NCI-H446 (cell line): ENCODE results near the gene CBL.
A peak's percentile ranks its signal among the peaks of the same experiment; 100 is the strongest.
"Not testable (repeated sequence)": the region's sequence is repeated elsewhere in the genome, so short reads cannot be mapped to it uniquely, and the experiment has no call there.

Experiments used
- DNase-seq, 2 experiments: peaks; one replicate each; lab custom pipeline; 2025; lab: John Stamatoyannopoulos, UW

The CBL gene

GRCh38 chr11:119205574-119206510, at the start of gene CBL:
Gene CBL, plus strand, starts transcription at chr11:119206339. Its CDS starts 79 bp downstream, at chr11:119206418.
- DNase-seq: peak; percentile 88 to 95

DNA sequence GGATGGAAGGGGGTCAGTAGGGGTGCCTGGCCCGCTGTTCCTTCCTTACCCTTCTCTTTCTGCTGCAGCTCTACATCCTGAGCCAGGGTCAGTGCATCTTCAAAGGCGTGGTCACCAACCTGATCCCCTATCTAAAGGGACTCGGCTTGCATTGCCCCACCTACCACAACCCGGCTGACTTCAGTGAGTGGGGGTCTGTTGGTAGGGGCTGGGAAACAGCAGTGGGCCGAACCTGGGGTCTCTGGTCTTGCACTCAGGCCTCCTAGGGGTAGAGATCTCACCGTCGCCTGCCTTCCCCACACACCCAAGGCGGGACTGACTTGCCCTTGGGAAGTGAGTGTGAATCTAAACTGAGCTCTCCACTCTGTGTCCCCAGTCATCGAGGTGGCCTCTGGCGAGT, 49.6 kb upstream of the CBL start:
- DNase-seq: no peak

DNA sequence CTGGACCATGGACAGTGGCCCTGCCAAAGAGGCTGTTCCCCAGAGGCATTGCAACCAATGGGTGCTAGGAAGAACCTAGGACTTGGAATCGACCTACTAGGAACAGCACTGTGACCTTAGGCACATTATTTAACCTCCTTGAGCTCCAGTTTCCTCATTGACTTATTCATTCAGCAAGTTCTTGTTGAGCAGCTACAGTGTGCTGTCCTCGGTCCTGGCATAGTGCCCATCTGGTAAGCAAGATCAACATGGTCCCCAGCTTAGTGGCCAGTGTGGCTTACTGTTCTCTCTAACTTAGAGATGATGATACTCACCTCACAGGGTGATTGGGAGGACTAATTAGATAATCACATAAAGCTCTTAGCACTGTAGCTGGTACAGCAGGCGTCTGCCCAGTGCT, 49.1 kb upstream of the CBL start:
- no peak for DNase-seq

GRCh38 chr11:119158467-119158866, 47.7 kb upstream of the CBL start:
- no peak for DNase-seq

DNA sequence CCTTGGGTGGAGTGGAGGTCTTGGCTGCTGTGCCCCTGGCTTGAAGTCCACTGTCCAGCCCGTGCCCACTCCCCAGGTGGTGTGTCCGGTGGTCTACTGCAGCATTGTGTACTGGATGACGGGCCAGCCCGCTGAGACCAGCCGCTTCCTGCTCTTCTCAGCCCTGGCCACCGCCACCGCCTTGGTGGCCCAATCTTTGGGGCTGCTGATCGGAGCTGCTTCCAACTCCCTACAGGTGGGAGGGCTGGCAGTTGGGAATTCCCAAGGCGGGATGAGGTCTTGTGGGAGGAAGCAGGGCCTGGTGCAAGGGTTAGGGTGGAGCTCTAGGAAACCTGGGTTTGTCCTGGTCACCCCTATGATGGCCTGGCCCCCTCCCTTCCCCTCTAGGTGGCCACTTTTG, 46.0 kb upstream of the CBL start:
- no peak for DNase-seq

DNA sequence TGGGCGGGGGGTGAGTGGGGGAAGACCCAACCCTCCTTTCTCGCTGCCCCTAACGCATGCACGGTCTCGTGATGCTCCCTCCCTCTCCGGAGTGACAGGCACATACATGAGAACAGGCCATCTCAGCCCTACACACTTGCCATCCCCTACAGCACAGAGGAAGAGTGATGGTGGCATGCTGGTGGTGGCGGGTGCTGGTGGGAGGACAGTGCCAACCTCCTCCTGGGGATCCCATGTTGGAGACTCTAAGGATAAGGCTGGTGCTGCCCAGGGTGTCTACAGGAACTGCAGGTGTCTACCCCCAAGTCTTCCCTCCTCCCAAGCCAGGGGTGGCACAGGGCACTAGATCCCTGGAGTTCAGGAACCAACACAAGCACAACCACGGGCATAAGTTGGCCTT, 44.3 kb upstream of the CBL start:
- no peak for DNase-seq

DNA sequence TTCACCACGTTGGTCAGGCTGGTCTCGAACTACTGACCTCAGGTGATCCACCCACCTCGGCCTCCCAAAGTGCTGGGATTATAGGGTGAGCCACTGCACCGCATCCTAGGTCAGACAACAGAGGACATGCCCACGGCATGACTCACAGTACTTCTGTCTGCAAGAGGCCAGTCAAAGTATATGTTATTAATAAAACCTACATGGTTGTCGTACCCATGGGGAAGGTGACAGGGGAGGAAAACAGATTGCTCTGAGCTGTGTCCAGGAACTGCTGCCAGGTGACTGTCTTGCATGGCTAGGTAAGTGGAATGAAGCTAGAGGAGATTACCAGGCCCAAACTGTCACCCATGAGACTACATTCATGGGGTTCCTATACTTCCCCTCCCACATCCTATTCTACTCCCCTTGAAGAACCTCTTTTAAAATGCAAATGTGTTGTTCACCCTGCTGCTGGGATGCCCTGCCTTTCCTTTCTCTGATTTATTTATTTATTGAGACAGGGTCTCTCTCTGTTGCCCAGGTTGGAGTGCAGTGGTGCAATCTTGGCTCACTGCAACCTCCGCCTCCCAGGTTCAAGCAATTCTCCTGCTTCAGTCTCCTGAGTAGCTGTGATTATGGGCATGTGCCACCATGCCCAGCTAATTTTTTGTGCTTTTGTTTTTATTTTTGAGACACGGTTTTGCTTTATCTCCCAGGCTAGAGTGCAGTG, 39.6 kb upstream of the CBL start:
- no peak for DNase-seq

- not testable (repeated sequence) for DNase-seq
Measured at GRCh38 chr11:119167077-119167458, 39.1 kb upstream of the CBL start.

GRCh38 chr11:119167933-119168332, 38.2 kb upstream of the CBL start:
- DNase-seq: no peak

DNA sequence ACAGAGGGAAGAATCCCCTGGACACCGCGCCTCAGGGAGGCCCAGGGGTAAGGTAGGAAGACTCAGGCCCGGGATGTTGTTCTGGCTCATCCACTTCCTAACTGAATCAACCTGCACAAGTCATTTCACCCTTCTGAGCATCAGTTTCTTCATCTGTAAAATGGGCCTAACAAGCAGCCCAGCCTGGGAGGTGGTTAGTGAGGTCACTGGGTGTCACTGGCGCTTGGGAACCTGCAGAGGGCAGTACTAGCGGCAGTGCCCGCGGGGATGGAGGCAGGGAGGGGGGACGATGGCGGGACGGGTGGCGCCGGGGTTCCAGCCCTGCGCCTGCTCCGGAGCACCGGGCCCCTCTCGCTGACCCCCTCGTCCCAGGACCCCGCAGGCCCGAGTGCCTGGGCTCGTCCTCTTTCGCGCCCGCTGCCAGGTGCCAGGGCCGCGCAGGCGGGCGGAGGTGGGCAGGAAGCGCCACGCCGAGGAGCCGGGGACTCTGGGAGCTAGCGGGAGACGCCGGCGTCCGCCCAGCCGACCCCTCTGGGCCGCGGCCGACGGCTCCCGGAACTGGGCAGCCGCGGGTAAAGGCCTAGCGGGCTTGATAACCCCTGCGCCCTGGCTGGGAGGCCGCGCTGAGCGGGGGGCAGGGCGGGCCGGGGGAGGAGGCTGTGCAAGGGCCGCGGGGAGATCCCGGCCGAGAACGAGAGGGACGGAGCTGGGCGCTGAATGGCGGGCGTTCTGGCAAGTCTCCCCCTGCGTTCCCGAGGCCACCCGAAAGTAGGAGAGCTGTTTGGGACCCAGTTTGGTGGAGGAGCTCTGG, 37.5 kb upstream of the CBL start, which contains the start of gene NLRX1:
Gene NLRX1, plus strand, starts transcription at position 255 of the 811 bp plus-strand sequence. CDS start 2,679 bp downstream, outside the sequence.
- peak in 1 of 2 experiments; percentile 62 for DNase-seq

GRCh38 chr11:119169282-119169719, 36.8 kb upstream of the CBL start:
- no peak for DNase-seq

DNA sequence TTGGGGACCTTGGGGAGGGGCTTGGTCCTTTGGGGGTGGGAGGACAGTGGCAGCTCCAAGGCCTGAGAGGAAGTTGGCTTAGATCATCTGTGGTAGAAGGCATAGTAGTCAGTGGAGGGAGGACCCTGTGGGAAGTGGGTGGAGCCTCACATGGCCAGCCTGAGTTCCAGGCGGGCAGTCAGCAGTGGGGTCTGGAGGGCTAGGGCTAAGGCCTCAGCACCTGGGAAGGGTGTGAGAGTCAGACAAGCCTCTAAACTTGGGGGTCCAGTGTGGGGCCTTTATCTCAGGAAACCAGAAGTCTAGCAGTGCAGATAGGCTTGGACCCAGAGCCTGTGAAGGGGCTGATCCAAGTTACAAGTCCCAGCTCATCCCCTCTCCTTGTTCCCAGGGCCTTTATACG, 33.6 kb upstream of the CBL start:
- DNase-seq: no peak

DNA sequence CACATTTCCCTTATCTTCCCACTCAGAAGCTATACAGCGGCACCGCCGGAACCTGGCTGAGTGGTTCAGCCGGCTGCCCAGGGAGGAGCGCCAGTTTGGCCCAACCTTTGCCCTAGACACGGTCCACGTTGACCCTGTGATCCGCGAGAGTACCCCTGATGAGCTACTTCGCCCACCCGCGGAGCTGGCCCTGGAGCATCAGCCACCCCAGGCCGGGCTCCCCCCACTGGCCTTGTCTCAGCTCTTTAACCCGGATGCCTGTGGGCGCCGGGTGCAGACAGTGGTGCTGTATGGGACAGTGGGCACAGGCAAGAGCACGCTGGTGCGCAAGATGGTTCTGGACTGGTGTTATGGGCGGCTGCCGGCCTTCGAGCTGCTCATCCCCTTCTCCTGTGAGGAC, 32.7 kb upstream of the CBL start:
- no peak for DNase-seq

DNA sequence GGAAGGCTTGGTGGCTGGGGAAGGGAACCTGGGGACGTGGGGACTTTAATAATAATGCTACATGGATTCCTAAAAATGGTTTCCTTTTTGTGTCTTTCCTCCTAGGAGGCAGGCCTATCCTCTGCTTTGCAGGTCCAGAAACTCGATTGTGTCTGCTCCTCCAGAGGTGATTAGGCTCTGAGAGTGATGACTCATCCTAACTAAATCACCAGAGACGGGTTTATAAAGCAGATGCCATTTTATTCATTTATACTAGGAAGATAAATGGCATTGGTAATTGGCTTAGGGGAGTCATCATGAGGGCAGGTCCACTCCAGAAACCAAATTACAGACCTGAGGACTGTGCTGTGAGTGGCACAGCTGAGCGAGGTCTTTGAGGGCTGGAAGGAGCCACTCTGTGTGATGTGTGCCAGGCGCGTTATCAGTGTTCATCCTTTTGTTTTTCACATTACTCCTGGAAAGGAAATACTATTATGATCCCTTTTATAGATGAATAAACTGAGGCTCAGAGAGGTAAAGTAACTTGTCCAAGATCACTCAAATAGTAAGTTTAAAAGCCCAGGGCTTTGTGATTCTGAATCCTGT, 30.6 kb upstream of the CBL start:
- DNase-seq: no peak

DNA sequence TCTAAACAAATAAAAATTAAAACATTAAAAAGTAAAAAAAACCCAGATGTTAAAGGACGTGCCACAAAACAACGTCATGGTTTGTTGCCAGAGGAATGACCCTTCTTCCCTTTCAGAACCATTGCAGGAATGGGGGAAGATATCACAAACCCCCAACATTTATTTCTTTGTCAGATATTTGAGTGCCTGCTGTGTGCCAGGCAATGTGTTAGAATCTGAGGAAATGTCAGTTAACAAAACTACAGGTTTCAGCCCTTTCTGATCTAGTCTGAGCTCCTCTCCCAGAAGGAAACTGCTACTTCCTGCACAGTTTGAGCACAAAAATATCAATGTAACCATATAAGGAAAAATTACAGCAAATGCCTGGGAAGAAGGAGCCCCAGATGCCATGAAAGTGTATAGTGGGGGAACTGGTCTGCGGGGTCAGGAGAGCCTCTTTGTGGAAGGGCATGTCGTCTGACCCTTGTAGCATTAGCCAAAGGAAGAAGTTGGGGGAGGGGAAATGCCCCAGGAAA, 27.9 kb upstream of the CBL start:
- DNase-seq: no peak

- no peak for DNase-seq
Measured at GRCh38 chr11:119179342-119179741, 26.8 kb upstream of the CBL start.

DNA sequence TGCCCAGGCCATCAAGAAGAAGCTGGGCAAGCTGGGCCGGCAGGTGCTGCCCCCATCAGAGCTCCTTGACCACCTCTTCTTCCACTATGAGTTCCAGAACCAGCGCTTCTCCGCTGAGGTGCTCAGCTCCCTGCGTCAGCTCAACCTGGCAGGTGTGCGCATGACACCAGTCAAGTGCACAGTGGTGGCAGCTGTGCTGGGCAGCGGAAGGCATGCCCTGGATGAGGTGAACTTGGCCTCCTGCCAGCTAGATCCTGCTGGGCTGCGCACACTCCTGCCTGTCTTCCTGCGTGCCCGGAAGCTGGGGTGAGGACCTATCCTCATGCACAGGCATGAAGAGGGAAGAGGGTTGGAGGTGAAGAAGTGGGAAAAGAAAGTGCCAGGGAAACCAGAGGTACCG, 26.2 kb upstream of the CBL start:
- no peak for DNase-seq

GRCh38 chr11:119180729-119181676, 25.1 kb upstream of the CBL start:
- no peak for DNase-seq

- no peak for DNase-seq
Measured at GRCh38 chr11:119181677-119182412, 24.3 kb upstream of the CBL start.

- DNase-seq: not testable (repeated sequence)
Measured at GRCh38 chr11:119184399-119184798, 21.7 kb upstream of the CBL start.
